Rectal smooth muscle tissue (tissue), 1 donor: ENCODE measurements around the gene PURA.

Source experiments
- H3K27ac ChIP-seq: one replicate; pipeline ENCODE4 v1.7.0; 2013; ENCODE audit warnings: low read depth, low read length, inconsistent platforms
- H3K27me3 ChIP-seq: one replicate; pipeline ENCODE4 v1.7.0; 2013; ENCODE audit warnings: low read length; ENCODE audit not compliant: control insufficient read depth, insufficient read depth
- H3K36me3 ChIP-seq: one replicate; pipeline ENCODE4 v1.7.0; 2013; ENCODE audit warnings: low read length; ENCODE audit not compliant: control insufficient read depth, insufficient read depth
- H3K4me1 ChIP-seq: one replicate; pipeline ENCODE4 v1.7.0; 2013; ENCODE audit warnings: low read length; ENCODE audit not compliant: control insufficient read depth, insufficient read depth
- H3K4me3 ChIP-seq: one replicate; pipeline ENCODE4 v1.7.0; 2013; ENCODE audit warnings: low read length
- H3K9ac ChIP-seq: one replicate; pipeline ENCODE4 v1.7.0; 2013; ENCODE audit warnings: low read length

The PURA gene

DNA sequence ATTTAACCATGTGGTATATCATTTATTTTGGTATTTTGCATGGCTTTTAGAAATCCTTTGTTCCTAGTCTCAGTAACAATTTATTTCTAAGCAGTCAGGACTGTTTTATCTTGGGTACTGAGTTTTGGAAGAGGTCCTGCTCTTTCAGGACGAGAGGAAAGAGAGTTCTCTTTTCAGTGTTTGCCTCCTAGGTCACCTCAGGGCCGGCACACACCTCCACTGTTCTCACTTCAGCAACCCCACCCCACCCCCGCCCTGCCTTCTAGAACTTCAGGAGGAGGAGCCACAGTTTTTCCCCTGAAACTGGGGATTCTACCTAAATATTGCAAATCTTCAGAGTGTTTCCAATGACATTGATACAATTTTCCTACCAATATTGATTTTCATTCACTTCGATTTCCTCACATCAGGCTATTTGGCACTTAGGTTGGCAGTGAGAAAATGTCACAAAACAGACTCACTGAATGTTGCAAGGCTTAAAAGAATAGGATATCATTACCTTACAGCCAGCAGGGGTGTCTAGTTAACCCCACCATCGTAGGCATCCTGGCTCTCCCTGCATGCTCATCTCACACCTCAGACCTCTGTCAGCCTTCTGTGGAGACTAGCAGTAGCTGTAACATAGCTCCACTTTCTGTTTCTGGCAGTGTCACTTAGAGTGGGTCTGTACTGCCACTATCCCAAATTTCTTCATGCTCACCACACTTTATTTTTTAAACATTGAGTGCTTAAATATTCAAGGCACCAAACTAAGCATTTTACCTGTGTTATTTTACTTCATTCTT is 17.2 kb downstream of the PURA start:
- H3K27me3 ChIP-seq, result no peaks in the 10 kb centered on the region
- H3K9ac ChIP-seq, result no peak overlapping the region
- H3K4me3 ChIP-seq, result no peak overlapping the region
- no peak overlapping the region for H3K27ac ChIP-seq
- no peaks in the 10 kb centered on the region for H3K36me3 ChIP-seq
- H3K4me1 ChIP-seq, result no peaks in the 10 kb centered on the region

DNA sequence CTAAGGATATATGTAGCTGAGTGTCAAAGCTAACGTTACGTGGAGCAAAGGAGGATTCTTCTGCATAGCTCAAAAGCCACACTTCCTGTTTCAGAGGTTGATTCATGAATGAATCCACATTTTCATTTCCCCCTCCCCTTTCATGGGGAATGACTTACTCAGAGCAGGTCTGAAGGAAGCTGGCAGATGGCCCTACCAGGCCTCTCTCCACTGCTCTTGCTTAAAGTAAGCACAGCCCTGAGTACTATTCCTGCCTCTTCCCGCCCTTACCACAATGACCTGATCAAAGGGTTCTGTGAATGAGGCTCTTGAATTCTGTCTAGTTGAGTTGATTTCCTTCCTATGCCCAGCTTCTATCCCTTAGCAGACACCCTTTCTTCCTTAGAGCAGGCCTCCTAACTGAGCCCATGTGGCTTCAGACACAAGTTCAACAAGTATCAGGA is 18.1 kb downstream of the PURA start:
- Histone ChIP-seq H3K4me1 (no peaks in the 10 kb centered on the region), H3K9ac (no peak overlapping the region), H3K27me3 (no peaks in the 10 kb centered on the region), H3K4me3 (no peak overlapping the region), H3K27ac (no peak overlapping the region), H3K36me3 (no peaks in the 10 kb centered on the region)

DNA sequence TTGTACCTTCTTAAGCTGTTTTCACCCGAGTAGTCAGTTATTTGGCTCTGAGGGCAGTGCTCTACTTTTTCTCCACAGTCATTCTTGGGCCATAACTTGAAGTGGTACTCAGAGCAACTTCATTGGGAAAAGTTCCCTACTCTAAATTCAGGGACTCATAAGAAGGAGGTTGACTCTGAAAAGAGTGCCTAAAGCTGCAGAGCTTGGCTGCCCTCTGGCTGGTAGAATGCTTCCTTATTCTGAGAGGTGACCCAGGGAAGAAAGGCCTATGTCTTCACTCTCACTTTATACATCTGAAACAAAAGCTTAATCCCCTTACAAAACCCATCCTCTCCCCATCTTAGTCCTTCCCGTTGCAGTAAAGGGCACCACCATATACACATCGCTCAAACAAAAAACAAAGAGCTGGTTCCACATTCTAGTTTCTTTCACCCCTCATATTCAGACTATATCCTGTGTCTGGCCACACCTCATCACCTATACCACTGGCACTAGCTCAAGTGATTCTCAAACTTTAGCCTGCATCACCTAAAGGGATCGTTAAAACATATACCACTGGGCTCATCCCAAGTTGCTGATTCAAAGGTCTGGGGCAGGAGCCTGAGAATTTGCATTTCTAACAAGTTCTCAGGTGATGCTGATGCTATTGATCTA is 19.7 kb downstream of the PURA start:
- H3K27ac ChIP-seq, result no peak overlapping the region
- no peaks in the 10 kb centered on the region for H3K36me3 ChIP-seq
- no peak overlapping the region for H3K4me3 ChIP-seq
- H3K27me3 ChIP-seq, result no peaks in the 10 kb centered on the region
- H3K4me1 ChIP-seq, result no peaks in the 10 kb centered on the region
- no peak overlapping the region for H3K9ac ChIP-seq

DNA sequence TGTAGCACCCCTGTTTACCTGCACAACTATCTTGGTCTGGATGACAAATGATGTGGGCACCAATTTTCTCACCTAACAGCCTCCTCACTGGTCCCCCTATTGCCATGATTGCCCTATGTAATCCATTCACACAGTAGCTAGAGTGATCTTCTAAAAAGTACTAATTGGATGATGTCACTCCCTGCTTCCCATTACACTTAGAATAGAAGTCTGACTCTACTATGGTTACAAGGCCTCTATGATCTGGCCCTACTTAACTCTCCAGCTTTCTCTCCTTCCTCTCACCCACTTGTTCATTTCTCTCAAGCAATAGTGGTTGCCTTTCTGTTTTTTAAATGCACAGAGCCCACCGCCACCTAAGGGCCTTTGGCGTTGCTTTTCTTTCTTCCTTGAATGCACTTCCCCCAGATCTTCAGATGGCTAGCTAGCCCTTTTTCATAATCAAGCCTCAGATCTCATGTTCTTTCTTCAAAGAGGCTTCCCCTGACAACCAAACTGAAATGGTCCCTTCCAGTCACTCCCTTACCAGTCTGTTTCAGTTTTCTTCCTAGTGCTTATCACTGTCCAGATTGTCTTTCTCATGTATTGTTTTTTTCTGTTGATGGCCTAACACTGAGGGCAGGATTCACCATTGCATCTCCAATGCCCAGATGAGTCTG is 20.5 kb downstream of the PURA start:
- Histone ChIP-seq H3K36me3 (no peaks in the 10 kb centered on the region), H3K27me3 (no peaks in the 10 kb centered on the region), H3K27ac (no peak overlapping the region), H3K4me3 (no peak overlapping the region), H3K4me1 (no peaks in the 10 kb centered on the region), H3K9ac (no peak overlapping the region)

DNA sequence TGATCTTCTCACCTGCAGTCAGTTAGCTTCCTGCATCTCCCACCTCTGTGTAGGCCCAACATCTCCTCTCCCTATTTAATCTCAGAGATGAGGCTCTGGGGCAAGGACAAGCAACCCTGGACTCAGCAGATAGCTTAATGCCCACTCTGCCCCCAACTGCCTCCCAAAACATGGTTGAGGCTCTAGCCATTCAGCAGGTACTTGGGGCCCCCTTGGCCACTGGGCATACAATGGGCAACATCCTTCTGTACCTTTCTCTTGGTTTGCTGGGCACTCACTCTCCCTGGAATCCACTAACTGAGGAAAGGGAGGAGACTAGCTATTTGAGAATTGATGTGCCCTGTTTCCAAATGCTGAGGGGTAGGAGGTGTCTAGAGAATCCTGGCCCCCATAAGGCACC is 21.2 kb downstream of the PURA start:
- no peak overlapping the region for H3K4me3 ChIP-seq
- H3K4me1 ChIP-seq, result no peaks in the 10 kb centered on the region
- H3K27me3 ChIP-seq, result no peaks in the 10 kb centered on the region
- no peak overlapping the region for H3K9ac ChIP-seq
- no peaks in the 10 kb centered on the region for H3K36me3 ChIP-seq
- no peak overlapping the region for H3K27ac ChIP-seq

DNA sequence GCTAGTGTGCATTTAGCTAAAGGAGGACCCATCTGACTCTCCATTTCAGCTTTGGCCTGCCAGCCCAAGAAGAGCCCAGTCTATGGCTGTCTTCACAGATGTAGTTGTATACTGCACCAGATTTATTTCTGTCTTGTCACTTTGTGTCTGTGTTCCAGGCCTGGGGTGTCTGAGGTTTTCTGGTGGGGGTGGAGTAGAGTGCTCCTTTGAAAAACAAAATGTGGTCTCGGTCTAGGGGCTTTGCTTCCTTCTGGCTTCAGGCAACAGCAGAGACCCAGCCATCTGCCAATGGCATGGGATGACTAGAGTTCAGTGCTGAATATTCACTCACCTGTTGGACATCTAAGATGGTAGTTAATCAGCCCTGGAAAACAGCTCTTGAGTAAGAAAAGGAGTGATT is 22.7 kb downstream of the PURA start:
- H3K27me3 ChIP-seq, result no peaks in the 10 kb centered on the region
- H3K4me3 ChIP-seq, result no peak overlapping the region
- no peak overlapping the region for H3K27ac ChIP-seq
- no peak overlapping the region for H3K9ac ChIP-seq
- H3K4me1 ChIP-seq, result no peaks in the 10 kb centered on the region
- H3K36me3 ChIP-seq, result no peaks in the 10 kb centered on the region

DNA sequence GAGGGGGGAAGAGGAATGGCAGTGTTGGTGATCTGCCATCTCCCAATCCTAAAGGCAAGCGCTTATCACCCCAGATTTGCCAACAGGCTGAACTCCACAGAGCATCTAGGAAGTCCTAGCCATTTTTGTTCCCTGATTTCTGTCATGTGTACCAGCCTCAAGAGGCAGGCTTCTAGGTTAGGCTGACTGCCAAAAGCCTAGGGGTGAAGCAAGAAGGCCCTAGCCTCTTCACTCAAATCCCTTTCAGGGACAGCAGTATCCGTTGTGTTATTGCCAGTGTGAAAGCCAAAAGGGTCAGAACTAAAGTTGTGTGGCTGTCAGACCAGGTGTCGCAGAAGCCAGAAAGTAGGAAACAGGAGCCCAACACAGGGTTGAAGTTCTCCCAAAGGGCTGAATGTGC is 26.5 kb downstream of the PURA start:
- no peak overlapping the region for H3K27ac ChIP-seq

DNA sequence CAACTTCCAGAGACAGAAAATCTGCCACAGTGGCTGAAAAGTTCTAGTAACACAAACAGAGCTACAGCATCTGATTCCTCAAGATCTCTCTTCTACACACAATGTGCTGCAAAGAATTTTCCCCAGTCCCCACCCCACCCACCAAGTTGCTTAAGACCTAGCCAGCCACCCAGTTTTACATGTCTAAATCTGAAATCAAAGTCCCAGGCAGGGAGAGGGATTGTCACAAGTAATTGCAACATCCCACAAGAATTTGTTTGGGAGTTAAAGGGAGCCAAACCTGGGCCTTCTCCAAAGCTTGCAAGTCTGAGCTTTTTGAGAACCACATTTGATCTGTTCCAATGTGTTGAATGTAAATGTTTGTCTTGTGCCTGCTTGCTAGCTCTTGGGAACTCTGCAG is 27.3 kb downstream of the PURA start:
- Histone ChIP-seq H3K4me1 (peaks cover 4% of the 10 kb centered on the region), H3K27ac (no peak overlapping the region), H3K9ac (no peak overlapping the region), H3K4me3 (no peak overlapping the region), H3K36me3 (no peaks in the 10 kb centered on the region), H3K27me3 (peaks cover 2% of the 10 kb centered on the region)

More for the DNA sequence above, 26.5 kb downstream of the PURA start:
- Histone ChIP-seq H3K4me1 (peaks cover 1% of the 10 kb centered on the region), H3K9ac (no peak overlapping the region), H3K4me3 (no peak overlapping the region), H3K27me3 (no peaks in the 10 kb centered on the region), H3K36me3 (no peaks in the 10 kb centered on the region)

DNA sequence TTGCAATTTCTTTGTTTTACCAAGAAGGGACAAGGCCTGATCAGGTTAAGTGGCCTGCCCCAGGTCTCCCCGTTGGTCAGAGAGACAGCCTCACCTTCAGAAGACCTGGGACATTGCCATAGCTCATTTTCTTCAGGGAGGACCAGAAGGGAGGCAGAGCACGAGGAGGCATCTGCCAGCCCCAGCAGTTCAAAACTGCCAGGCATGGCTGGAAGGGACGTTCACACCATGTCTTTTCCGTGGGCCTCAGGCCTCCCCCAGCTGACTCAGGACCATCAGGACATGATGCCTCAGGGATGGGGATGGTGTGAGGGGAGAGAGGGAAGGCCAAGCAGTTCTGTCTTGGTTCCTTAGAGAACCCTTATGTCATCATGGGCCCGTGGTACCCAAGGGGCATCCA is 28.3 kb downstream of the PURA start:
- H3K4me3 ChIP-seq, result no peak overlapping the region
- H3K27me3 ChIP-seq, result peaks cover 2% of the 10 kb centered on the region
- H3K9ac ChIP-seq, result no peak overlapping the region
- H3K4me1 ChIP-seq, result peaks cover 4% of the 10 kb centered on the region
- H3K27ac ChIP-seq, result no peak overlapping the region
- no peaks in the 10 kb centered on the region for H3K36me3 ChIP-seq

DNA sequence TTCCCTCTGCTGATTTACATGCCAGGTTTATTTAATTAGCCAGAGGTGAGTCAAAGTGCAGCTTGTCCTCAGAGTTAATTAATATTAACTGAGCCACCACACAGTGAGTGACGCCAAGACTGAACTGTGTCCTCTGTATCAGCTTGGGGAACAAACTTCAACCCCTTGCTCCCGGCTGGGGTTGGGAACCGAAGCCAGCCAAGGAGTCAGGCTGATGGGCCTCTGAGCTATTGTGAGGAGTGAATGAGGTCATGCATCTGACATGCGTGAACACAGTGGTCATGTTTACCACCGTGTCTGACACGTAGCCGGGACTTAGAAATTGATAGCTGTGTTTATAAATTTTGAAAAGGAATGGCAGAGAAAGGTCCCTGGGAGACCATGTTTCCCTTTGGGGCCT is 28.9 kb downstream of the PURA start:
- Histone ChIP-seq H3K36me3 (no peaks in the 10 kb centered on the region), H3K4me3 (no peak overlapping the region), H3K4me1 (peaks cover 4% of the 10 kb centered on the region), H3K27me3 (peaks cover 2% of the 10 kb centered on the region), H3K27ac (no peak overlapping the region), H3K9ac (no peak overlapping the region)

DNA sequence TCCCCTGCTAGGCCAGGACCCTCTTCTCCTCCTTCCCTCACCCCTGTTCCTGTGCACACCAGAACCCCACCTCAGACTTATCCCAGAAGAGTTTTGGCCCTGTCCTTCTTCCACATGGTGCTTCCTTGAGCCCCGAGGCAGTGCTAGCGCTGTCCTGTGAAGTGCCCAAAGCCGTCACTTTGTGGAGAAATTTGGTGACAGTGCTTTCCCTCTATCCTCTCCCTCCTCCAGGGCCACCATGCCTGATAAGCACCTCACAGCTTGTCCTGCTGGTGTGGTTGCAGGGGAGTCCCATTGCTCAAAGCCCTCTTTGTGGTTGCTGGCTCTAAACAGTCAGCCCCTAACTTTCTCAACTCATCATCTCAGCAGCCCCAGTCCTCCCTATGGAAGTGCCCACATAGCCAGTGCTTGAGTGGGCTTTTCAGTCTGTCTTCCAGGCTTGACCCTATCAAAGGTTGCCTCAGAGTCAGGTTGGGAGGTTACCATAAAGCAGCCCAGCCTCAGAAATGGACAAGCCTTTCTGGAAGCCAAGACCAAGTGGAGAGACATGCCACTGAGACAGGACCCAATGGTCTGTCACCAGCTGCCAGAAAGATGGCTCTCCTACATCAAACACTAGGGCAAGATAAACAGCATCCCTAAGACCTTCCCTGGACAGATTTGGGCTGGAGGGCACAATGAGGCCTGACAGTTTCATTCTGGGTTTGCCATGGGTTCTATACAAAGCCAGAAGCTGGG is 29.8 kb downstream of the PURA start:
- peaks cover 4% of the 10 kb centered on the region for H3K4me1 ChIP-seq
- peaks cover 2% of the 10 kb centered on the region for H3K27me3 ChIP-seq
- no peaks in the 10 kb centered on the region for H3K36me3 ChIP-seq
- no peak overlapping the region for H3K27ac ChIP-seq
- no peak overlapping the region for H3K4me3 ChIP-seq
- H3K9ac ChIP-seq, result no peak overlapping the region

DNA sequence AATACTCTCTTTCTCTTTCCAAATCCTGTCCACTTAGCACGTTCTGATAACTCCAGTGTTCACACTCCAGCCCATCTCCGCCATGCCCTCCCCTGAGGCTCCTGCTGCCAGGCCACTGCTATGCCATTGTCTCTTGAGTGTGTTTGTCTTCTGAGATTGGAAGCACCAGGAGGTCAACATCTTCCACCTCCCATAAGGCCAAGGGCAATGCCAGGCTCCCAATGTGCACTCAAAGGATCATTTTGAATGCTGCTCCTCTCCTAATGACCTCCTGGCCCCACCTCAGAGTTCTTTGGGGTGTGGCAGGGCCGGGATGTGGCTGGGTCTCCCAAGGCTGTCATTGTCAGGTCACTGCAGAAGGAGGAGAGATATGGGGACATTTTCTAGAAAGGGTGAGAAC is 31.3 kb downstream of the PURA start:
- Histone ChIP-seq H3K9ac (no peak overlapping the region), H3K27me3 (peaks cover 2% of the 10 kb centered on the region), H3K4me1 (peaks cover 4% of the 10 kb centered on the region), H3K27ac (no peak overlapping the region), H3K4me3 (peak overlapping the region; percentile 50), H3K36me3 (no peaks in the 10 kb centered on the region)
